HEK293 (cell line): Measurements from ENCODE around the gene TMEM205.

Source experiments
- GLIS2 ChIP-seq: fragments of 450-650 bp; formaldehyde crosslinking; IDR thresholded peaks from 2 replicates; pipeline ENCODE4 v1.5.1; 2016; ENCODE audit warnings: missing biosample characterization, missing genetic modification characterization
- KLF1 ChIP-seq: fragments of 450-650 bp; formaldehyde crosslinking; IDR thresholded peaks from 2 replicates; pipeline ENCODE4 v1.5.1; 2016; ENCODE audit warnings: missing biosample characterization, missing genetic modification characterization
- KLF17 ChIP-seq: fragments of 450-650 bp; formaldehyde crosslinking; IDR thresholded peaks from 2 replicates; pipeline ENCODE4 v1.5.1; 2016; ENCODE audit warnings: missing biosample characterization, missing genetic modification characterization
- KLF9 ChIP-seq: fragments of 450-650 bp; formaldehyde crosslinking; IDR thresholded peaks from 2 replicates; pipeline ENCODE4 v1.5.1; 2016; ENCODE audit warnings: missing biosample characterization, missing genetic modification characterization, low read depth
- OSR2 ChIP-seq: fragments of 450-650 bp; formaldehyde crosslinking; IDR thresholded peaks from 2 replicates; pipeline ENCODE4 v1.5.1; 2016; ENCODE audit warnings: missing biosample characterization, missing genetic modification characterization
- REPIN1 ChIP-seq: fragments of 450-650 bp; formaldehyde crosslinking; IDR thresholded peaks from 2 replicates; pipeline ENCODE4 v1.5.1; 2017; ENCODE audit warnings: missing biosample characterization, missing genetic modification characterization, low read depth
- SP7 ChIP-seq: fragments of 450-650 bp; formaldehyde crosslinking; IDR thresholded peaks from 2 replicates; pipeline ENCODE4 v1.5.1; 2016; ENCODE audit warnings: missing biosample characterization, missing genetic modification characterization
- ZBTB44 ChIP-seq: fragments of 450-650 bp; IDR thresholded peaks from 2 replicates; pipeline ENCODE4 v1.5.1; 2018; ENCODE audit warnings: missing biosample characterization, mild to moderate bottlenecking, missing genetic modification characterization
- ZBTB7A ChIP-seq: fragments of 450-650 bp; formaldehyde crosslinking; IDR thresholded peaks from 2 replicates; pipeline ENCODE4 v1.5.1; 2016; ENCODE audit warnings: low read depth, missing biosample characterization, missing genetic modification characterization
- ZBTB8A ChIP-seq: fragments of 450-650 bp; formaldehyde crosslinking; IDR thresholded peaks from 2 replicates; pipeline ENCODE4 v1.5.1; 2016; ENCODE audit warnings: missing biosample characterization, missing genetic modification characterization
- ZNF16 ChIP-seq: fragments of 450-650 bp; formaldehyde crosslinking; IDR thresholded peaks from 2 replicates; pipeline ENCODE4 v1.5.1; 2016; ENCODE audit warnings: low read depth, missing biosample characterization, missing genetic modification characterization
- ZNF184 ChIP-seq: fragments of 450-650 bp; IDR thresholded peaks from 2 replicates; pipeline ENCODE4 v1.5.1; 2018; ENCODE audit warnings: missing biosample characterization, mild to moderate bottlenecking, missing genetic modification characterization
- ZNF2 ChIP-seq: fragments of 450-650 bp; formaldehyde crosslinking; IDR thresholded peaks from 2 replicates; pipeline ENCODE4 v1.5.1; 2016; ENCODE audit warnings: missing biosample characterization, missing genetic modification characterization
- ZNF324 ChIP-seq: fragments of 450-650 bp; formaldehyde crosslinking; IDR thresholded peaks from 2 replicates; pipeline ENCODE4 v1.5.1; 2016; ENCODE audit warnings: missing biosample characterization, missing genetic modification characterization
- ZNF335 ChIP-seq: fragments of 450-650 bp; formaldehyde crosslinking; conservative IDR thresholded peaks from 2 replicates; pipeline ENCODE4 v1.5.1; 2016; ENCODE audit warnings: missing biosample characterization, missing genetic modification characterization
- ZNF341 ChIP-seq: fragments of 450-650 bp; formaldehyde crosslinking; IDR thresholded peaks from 2 replicates; pipeline ENCODE4; 2016; ENCODE audit warnings: low read depth, missing biosample characterization, missing genetic modification characterization
- ZNF354C ChIP-seq: fragments of 450-650 bp; formaldehyde crosslinking; IDR thresholded peaks from 2 replicates; pipeline ENCODE4 v1.5.1; 2016; ENCODE audit warnings: missing biosample characterization, missing genetic modification characterization, low read depth, borderline replicate concordance
- ZNF362 ChIP-seq: fragments of 450-650 bp; formaldehyde crosslinking; IDR thresholded peaks from 2 replicates; pipeline ENCODE4 v1.5.1; 2016; ENCODE audit warnings: missing biosample characterization, missing genetic modification characterization
- ZNF394 ChIP-seq: fragments of 450-650 bp; formaldehyde crosslinking; IDR thresholded peaks from 2 replicates; pipeline ENCODE4 v1.5.1; 2016; ENCODE audit warnings: missing biosample characterization, missing genetic modification characterization, mild to moderate bottlenecking, moderate library complexity, borderline replicate concordance
- ZNF510 ChIP-seq: fragments of 450-650 bp; formaldehyde crosslinking; IDR thresholded peaks from 2 replicates; pipeline ENCODE4 v1.5.1; 2018; ENCODE audit warnings: mild to moderate bottlenecking, missing genetic modification characterization, missing biosample characterization; ENCODE audit not compliant: insufficient replicate concordance
- ZNF513 ChIP-seq: fragments of 450-650 bp; IDR thresholded peaks from 2 replicates; pipeline ENCODE4 v1.5.1; 2018; ENCODE audit warnings: missing biosample characterization, missing genetic modification characterization
- ZNF549 ChIP-seq: fragments of 450-650 bp; IDR thresholded peaks from 2 replicates; pipeline ENCODE4 v1.5.1; 2018; ENCODE audit warnings: missing biosample characterization, missing genetic modification characterization, mild to moderate bottlenecking, inconsistent platforms, moderate library complexity
- ZNF600 ChIP-seq: fragments of 450-650 bp; formaldehyde crosslinking; IDR thresholded peaks from 2 replicates; pipeline ENCODE4 v1.5.1; 2016; ENCODE audit warnings: missing biosample characterization, missing genetic modification characterization
- ZNF610 ChIP-seq: fragments of 450-650 bp; formaldehyde crosslinking; IDR thresholded peaks from 2 replicates; pipeline ENCODE4 v1.5.1; 2016; ENCODE audit warnings: missing biosample characterization, missing genetic modification characterization, borderline replicate concordance
- ZNF624 ChIP-seq: fragments of 450-650 bp; formaldehyde crosslinking; IDR thresholded peaks from 2 replicates; pipeline ENCODE4 v1.5.1; 2017; ENCODE audit warnings: missing biosample characterization, missing genetic modification characterization
- ZNF654 ChIP-seq: fragments of 450-650 bp; formaldehyde crosslinking; IDR thresholded peaks from 2 replicates; pipeline ENCODE4 v1.5.1; 2016; ENCODE audit warnings: low read depth, missing biosample characterization, missing genetic modification characterization
- ZSCAN30 ChIP-seq: fragments of 450-650 bp; IDR thresholded peaks from 2 replicates; pipeline ENCODE4 v1.5.1; 2018; ENCODE audit warnings: missing biosample characterization, mild to moderate bottlenecking, missing genetic modification characterization, moderate library complexity
- TF ChIP-seq, protein P1 (sequence below): fragments of 450-650 bp; formaldehyde crosslinking; IDR thresholded peaks from 2 replicates; pipeline ENCODE4 v1.5.1; 2017; ENCODE audit warnings: missing biosample characterization, missing genetic modification characterization
- TF ChIP-seq, protein P2 (sequence below): fragments of 450-650 bp; formaldehyde crosslinking; IDR thresholded peaks from 2 replicates; pipeline ENCODE4 v1.5.1; 2017; ENCODE audit warnings: missing biosample characterization, missing genetic modification characterization
- TF ChIP-seq, protein P3 (sequence below): fragments of 450-650 bp; formaldehyde crosslinking; IDR thresholded peaks from 2 replicates; pipeline ENCODE4 v1.5.1; 2016; ENCODE audit warnings: missing biosample characterization, missing genetic modification characterization

The TMEM205 gene

DNA sequence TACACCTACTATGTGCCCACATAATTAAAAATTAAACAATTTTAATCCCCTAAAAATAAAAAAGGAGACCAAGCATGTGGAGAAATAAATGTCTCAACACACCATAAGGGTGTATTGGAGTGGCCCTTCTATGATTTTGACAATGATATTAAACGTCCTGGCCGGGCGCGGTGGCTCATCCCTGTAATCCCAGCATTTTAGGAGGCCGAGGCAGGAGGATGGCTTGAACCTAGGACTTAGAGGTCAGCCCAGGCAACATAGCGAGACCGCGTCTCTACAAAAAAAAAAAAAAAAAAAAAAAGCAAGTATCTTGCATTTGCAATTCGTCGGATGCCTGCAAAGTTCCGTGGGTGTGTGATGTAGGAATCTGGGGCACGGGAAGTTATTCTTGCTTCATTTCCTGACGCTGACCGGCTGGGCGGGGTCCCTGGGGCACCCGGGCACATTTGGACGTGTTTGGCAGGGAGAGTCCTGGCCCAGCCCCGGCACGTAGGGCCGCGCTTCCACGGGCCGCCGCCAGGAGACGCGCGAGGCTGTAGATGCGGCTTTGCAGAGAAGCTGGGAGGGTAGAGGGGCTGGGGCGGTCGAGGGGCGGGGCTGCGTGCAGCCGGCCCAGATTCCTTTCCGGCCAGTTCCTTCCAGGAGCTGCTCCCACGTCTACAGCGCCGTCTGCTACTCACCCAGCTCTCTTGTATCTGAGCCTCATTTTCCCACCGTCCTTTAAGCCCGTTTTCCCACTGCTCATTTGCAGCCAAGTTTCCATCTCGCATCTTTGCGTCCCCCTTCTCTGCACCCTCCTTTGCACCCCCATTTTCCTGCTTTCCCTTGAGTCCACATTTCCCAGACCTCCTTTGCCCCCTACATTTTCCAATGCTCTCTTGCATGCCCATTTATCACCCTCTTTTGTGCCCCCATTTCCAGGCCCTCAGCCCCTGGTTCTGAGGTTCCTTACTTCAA, 52.4 kb downstream of the TMEM205 start (continued):
- no peak for TF ChIP-seq ZNF610 (tag by site-specific recombination)
- TF ChIP-seq ZNF654 (tag by site-specific recombination), result peak; percentile 73
- TF ChIP-seq, protein P1, sequence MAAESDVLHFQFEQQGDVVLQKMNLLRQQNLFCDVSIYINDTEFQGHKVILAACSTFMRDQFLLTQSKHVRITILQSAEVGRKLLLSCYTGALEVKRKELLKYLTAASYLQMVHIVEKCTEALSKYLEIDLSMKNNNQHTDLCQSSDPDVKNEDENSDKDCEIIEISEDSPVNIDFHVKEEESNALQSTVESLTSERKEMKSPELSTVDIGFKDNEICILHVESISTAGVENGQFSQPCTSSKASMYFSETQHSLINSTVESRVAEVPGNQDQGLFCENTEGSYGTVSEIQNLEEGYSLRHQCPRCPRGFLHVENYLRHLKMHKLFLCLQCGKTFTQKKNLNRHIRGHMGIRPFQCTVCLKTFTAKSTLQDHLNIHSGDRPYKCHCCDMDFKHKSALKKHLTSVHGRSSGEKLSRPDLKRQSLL (tag by site-specific recombination), result no peak
- TF ChIP-seq, protein P2, sequence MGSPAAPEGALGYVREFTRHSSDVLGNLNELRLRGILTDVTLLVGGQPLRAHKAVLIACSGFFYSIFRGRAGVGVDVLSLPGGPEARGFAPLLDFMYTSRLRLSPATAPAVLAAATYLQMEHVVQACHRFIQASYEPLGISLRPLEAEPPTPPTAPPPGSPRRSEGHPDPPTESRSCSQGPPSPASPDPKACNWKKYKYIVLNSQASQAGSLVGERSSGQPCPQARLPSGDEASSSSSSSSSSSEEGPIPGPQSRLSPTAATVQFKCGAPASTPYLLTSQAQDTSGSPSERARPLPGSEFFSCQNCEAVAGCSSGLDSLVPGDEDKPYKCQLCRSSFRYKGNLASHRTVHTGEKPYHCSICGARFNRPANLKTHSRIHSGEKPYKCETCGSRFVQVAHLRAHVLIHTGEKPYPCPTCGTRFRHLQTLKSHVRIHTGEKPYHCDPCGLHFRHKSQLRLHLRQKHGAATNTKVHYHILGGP (tag by site-specific recombination), result no peak
- peak; percentile 74; the same call in 1 of the 2 replicates for TF ChIP-seq OSR2
- no peak for TF ChIP-seq ZSCAN30 (tag by site-specific recombination)
- peak; percentile 68; the same call in 1 of the 2 replicates for TF ChIP-seq ZNF600
- TF ChIP-seq ZNF394 (tag by site-specific recombination), result peak; percentile 100
- TF ChIP-seq, protein P3, sequence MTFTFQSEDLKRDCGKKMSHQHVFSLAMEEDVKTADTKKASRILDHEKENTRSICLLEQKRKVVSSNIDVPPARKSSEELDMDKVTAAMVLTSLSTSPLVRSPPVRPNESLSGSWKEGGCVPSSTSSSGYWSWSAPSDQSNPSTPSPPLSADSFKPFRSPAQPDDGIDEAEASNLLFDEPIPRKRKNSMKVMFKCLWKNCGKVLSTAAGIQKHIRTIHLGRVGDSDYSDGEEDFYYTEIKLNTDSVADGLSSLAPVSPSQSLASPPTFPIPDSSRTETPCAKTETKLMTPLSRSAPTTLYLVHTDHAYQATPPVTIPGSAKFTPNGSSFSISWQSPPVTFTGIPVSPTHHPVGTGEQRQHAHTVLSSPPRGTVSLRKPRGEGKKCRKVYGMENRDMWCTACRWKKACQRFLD (tag by site-specific recombination), result no peak
- peak; percentile 68 for TF ChIP-seq SP7 (tag by site-specific recombination)
- TF ChIP-seq ZNF341 (tag by site-specific recombination), result peak; percentile 51; the same call in 1 of the 2 replicates
- peak; percentile 62 for TF ChIP-seq ZNF335 (tag by site-specific recombination)
- no peak; the same call in 1 of the 2 replicates for TF ChIP-seq ZNF324
- TF ChIP-seq ZNF513 (tag by site-specific recombination), result no peak
- peak; percentile 35; the same call in 1 of the 2 replicates for TF ChIP-seq ZBTB7A
- TF ChIP-seq ZNF549 (tag by site-specific recombination), result no peak
- no peak for TF ChIP-seq ZNF624 (tag by site-specific recombination)
- no peak for TF ChIP-seq ZNF354C (tag by site-specific recombination)
- TF ChIP-seq REPIN1 (tag by site-specific recombination), result no peak
- TF ChIP-seq ZNF184, result 0 out of 2 replicates have a peak, but pooled peaks have one; percentile 9
- TF ChIP-seq KLF9 (tag by site-specific recombination), result peak; percentile 92
- peak; percentile 59 for TF ChIP-seq ZBTB8A (tag by site-specific recombination)
- TF ChIP-seq ZBTB44, result peak; percentile 53; the same call in 1 of the 2 replicates
- peak; percentile 52 for TF ChIP-seq ZNF362
- no peak for TF ChIP-seq ZNF510 (tag by site-specific recombination)
- TF ChIP-seq KLF1 (tag by site-specific recombination), result peak; percentile 69; the same call in 1 of the 2 replicates
- TF ChIP-seq ZNF2 (tag by site-specific recombination), result peak; percentile 89
- TF ChIP-seq GLIS2, result no peak
- no peak for TF ChIP-seq ZNF16
- TF ChIP-seq KLF17, result peak; percentile 77
